Stimulated activated CD4-positive, alpha-beta T cell treated with anti-CD3 and anti-CD28 coated beads, TNF-alpha, amount 100 ng/mL, for 4 hours (primary cell): ENCODE results near the gene BABAM2.

ENCODE experiments used
- DNase-seq, 3 experiments: peaks; one replicate each; pipeline ENCODE4 v3.0.0-alpha.2; 2020; ENCODE audit warnings: low read depth in 3 of 3

BABAM2 gene

GRCh38 chr2:28377984-28378678 is 487.6 kb downstream of the BABAM2 start:
- DNase-seq, result no peak

GRCh38 chr2:28378679-28379584 is 488.4 kb downstream of the BABAM2 start:
- no peak for DNase-seq

GRCh38 chr2:28380219-28380618 is 489.7 kb downstream of the BABAM2 start:
- DNase-seq, result no peak

GRCh38 chr2:28381225-28382180 is 491.0 kb downstream of the BABAM2 start:
- DNase-seq, result no peak

GRCh38 chr2:28382755-28383154 is 492.2 kb downstream of the BABAM2 start:
- no peak for DNase-seq

- DNase-seq, result no peak
These were observed 496.8 kb downstream of the BABAM2 start for GRCh38 chr2:28387082-28387960.
